Tibial nerve (tissue), 4 donors: ENCODE data around the gene SYNM. TPM values are rescaled to one million over a fixed set of nuclear protein-coding genes. Genes with fewer than 3 reads are reported as not detected.

Experiments used
- DNase-seq, 2 donors: peaks; one replicate each; pipeline ENCODE4 v3.0.0-alpha.2; 2019; ENCODE audit warnings: low spot score in 2 of 2
- H3K27ac ChIP-seq, 4 donors: fragments of 200-600 bp; sonication (generic) in 3 of 4; one replicate each; pipeline ENCODE4 v1.5.1; 2017 to 2019; ENCODE audit warnings: mild to moderate bottlenecking in 1 of 4
- H3K27me3 ChIP-seq, 2 donors: fragments of 200-600 bp; sonication (generic) in 1 of 2; one replicate each; pipeline versions ENCODE4 v1.5.1 to v1.6.0; 2017 to 2019
- H3K36me3 ChIP-seq, 3 donors: fragments of 200-600 bp; sonication (generic); one replicate each; pipeline ENCODE4 v1.5.1; 2018 to 2019
- H3K4me1 ChIP-seq, 4 donors: fragments of 200-600 bp; sonication (generic) in 3 of 4; one replicate each; pipeline ENCODE4 v1.5.1; 2017 to 2019
- H3K4me3 ChIP-seq, 4 donors: fragments of 200-600 bp; sonication (generic) in 3 of 4; one replicate each; pipeline ENCODE4 v1.5.1; 2017 to 2019; ENCODE audit warnings: mild to moderate bottlenecking in 1 of 4, moderate library complexity in 1 of 4
- H3K9me3 ChIP-seq, 4 donors: fragments of 200-600 bp; sonication (generic) in 3 of 4; one replicate each; pipeline ENCODE4 v1.5.1; 2017 to 2019
- EP300 ChIP-seq, 2 donors: sonication (generic); formaldehyde crosslinking; IDR thresholded peaks; one replicate each; pipeline ENCODE4 v1.6.1; 2017; ENCODE audit warnings: antibody characterized with exemption in 2 of 2, mild to moderate bottlenecking in 1 of 2
- POLR2A ChIP-seq, 2 donors: fragments of 450-650 bp; IDR thresholded peaks; one replicate each; pipeline ENCODE4 v1.6.1; 2017; ENCODE audit warnings: antibody characterized with exemption in 2 of 2, mild to moderate bottlenecking in 2 of 2, moderate library complexity in 2 of 2
- WGBS, 2 donors: methylation state at CpG; one replicate each; pipeline ENCODE4 v1.1.5; 2018; 5-methylcytosine and 5-hydroxymethylcytosine counted together
- total RNA-seq, 4 donors: library from RNA; depleted of rRNA; stranded (reverse); fragments of >200 nt; gene quantifications; one replicate each; pipeline ENCODE4 v1.1.0, GENCODE V29; 2016
- TF ChIP-seq, protein P1 (sequence below), 5 experiments: fragments of 200-600 bp in 3 of 5; fragments of 450-650 bp in 2 of 5; sonication (generic) in 3 of 5; IDR thresholded peaks; one replicate each; pipeline ENCODE4 v1.5.1; 2016 to 2019; ENCODE audit warnings: antibody characterized with exemption in 5 of 5, mild to moderate bottlenecking in 3 of 5, moderate library complexity in 2 of 5

Gene SYNM
- total RNA-seq, 4 donors from 2014 or later, result 26.4 to 47.0 (median 29.6) TPM

DNA sequence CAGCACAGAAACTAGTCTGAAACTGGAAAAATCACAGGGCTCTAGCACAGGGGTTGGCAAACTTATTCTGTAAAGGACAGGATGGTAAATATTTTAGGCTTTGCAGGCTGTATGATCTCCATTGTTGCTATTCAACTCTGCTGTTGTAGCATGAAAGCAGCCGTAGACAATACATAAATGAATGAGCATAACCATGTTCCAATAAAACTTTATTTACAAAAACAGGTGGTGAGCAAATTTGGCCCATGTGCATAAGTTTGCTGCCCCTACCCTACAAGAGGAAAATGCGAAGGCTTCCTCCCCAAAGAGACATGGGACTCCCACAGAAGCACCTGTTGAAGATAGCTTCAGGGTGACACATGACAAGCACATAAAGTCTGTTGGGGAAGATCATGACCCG, 59.2 kb downstream of the SYNM start:
- 98 to 99% methylated on average over 3 of the region's 3 CpGs for WGBS, 2 donors

DNA sequence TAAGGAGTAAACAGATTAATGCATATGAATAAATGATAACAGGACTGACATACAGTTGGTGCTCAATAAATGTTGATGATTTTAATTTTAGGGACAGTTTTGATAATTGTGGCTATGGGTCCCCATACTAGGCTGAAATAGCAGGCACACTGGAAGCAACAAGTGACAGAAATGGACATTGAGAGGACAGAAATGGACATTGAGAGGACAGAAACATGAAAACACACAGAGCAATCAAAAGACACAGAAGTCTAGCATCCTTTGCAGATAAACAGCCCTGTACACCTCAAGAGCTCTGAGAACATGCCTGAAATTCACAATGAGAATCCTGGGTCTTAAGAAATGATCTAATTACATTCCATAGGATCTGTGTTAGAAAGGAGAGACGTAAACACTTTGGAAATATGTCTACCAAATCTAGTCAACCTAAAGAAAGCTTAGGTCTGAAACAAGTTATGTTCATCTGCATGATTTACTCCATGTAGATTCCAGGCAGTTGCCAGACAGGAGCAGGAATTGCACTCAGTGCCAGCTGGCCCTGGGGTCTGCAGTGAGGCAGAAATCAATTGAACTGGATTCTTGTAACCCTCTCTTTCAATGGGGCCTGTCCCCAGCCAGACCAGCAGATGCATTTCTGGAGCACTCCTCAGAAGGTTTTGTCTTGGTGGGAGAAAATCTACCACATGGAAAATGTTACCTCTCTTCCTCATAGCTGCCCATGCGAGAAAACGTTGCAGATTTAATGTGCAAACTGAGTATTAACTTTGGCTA, 60.3 kb downstream of the SYNM start:
- 86 to 89% methylated on average over 3 of the region's 3 CpGs for WGBS, 2 donors
- TF ChIP-seq, protein P1, sequence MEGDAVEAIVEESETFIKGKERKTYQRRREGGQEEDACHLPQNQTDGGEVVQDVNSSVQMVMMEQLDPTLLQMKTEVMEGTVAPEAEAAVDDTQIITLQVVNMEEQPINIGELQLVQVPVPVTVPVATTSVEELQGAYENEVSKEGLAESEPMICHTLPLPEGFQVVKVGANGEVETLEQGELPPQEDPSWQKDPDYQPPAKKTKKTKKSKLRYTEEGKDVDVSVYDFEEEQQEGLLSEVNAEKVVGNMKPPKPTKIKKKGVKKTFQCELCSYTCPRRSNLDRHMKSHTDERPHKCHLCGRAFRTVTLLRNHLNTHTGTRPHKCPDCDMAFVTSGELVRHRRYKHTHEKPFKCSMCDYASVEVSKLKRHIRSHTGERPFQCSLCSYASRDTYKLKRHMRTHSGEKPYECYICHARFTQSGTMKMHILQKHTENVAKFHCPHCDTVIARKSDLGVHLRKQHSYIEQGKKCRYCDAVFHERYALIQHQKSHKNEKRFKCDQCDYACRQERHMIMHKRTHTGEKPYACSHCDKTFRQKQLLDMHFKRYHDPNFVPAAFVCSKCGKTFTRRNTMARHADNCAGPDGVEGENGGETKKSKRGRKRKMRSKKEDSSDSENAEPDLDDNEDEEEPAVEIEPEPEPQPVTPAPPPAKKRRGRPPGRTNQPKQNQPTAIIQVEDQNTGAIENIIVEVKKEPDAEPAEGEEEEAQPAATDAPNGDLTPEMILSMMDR (IDR thresholded peaks at IDR 0.05), result no peak
- TF ChIP-seq EP300 (IDR thresholded peaks at IDR 0.05), result no peak
- Histone ChIP-seq H3K4me1 (peaks cover 0 to 32% (median 22%) of the 10 kb centered on the region in 4 donors), H3K9me3 (no peaks in the 10 kb centered on the region), H3K4me3 (no peak overlapping the region), H3K27ac (no peak overlapping the region), H3K36me3 (peaks cover 0 to 53% (median 0%) of the 10 kb centered on the region in 3 donors), H3K27me3 (no peaks in the 10 kb centered on the region)
- no peak for DNase-seq

More for the DNA sequence above, 59.2 kb downstream of the SYNM start:
- no peak overlapping the region for H3K4me3 ChIP-seq
- H3K9me3 ChIP-seq, result no peaks in the 10 kb centered on the region
- no peak overlapping the region for H3K27ac ChIP-seq
- TF ChIP-seq POLR2A (IDR thresholded peaks at IDR 0.05), result no peak
- no peak for TF ChIP-seq EP300 (IDR thresholded peaks at IDR 0.05)
- TF ChIP-seq, protein P1 (IDR thresholded peaks at IDR 0.05), result no peak
- peaks cover 0 to 22% (median 13%) of the 10 kb centered on the region in 4 donors for H3K4me1 ChIP-seq
- no peaks in the 10 kb centered on the region for H3K27me3 ChIP-seq
- peaks cover 0 to 61% (median 0%) of the 10 kb centered on the region in 3 donors for H3K36me3 ChIP-seq
- no peak for DNase-seq

DNA sequence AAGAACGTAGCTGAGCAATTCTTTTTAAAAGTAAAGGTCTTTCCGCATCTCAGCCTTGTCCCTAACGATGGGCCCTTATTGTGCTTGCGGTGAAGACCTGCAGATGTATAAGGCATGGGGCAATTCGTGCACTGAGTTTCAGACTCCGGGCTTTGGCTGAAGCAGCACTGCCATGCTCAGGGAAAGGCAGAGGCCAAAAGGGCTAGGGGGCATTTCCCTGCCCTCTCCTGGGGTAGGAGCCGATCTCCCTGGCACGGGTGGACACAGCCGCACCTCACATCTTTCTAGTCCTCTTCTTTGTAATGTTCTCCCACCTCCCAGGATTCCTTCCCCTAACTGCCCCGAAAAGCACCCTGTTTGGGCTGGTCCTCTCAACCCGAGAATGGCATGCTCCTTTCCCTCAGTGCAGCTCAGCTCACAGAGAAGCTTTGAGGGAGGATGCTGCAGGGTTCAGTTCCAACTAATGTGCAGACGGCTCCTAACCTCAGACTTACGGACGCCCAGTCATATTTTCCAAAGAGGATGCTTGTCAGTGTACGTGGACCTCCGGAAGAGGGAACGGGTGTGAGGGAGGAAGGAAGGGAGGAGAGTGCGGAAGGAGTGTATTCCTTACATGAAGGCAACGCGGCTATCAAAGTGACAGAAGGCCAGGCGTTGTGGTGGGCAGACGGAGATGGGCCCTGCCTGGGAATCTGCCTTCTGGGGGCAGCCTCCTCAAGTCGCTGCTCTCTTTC, 61.2 kb downstream of the SYNM start:
- DNase-seq, result no peak
- Histone ChIP-seq H3K9me3 (no peaks in the 10 kb centered on the region), H3K27ac (peak overlapping the region in 3 of 4 donors; percentile 33 to 88 (median 45)), H3K27me3 (no peaks in the 10 kb centered on the region), H3K36me3 (peaks cover 0 to 48% (median 0%) of the 10 kb centered on the region in 3 donors), H3K4me1 (peaks cover 0 to 40% (median 25%) of the 10 kb centered on the region in 4 donors), H3K4me3 (no peak overlapping the region)
- TF ChIP-seq, protein P1 (IDR thresholded peaks at IDR 0.05), result no peak
- no peak for TF ChIP-seq EP300 (IDR thresholded peaks at IDR 0.05)
- no peak for TF ChIP-seq POLR2A (IDR thresholded peaks at IDR 0.05)
- WGBS, 2 donors, result 92 to 93% methylated on average over 23 of the region's 23 CpGs

DNA sequence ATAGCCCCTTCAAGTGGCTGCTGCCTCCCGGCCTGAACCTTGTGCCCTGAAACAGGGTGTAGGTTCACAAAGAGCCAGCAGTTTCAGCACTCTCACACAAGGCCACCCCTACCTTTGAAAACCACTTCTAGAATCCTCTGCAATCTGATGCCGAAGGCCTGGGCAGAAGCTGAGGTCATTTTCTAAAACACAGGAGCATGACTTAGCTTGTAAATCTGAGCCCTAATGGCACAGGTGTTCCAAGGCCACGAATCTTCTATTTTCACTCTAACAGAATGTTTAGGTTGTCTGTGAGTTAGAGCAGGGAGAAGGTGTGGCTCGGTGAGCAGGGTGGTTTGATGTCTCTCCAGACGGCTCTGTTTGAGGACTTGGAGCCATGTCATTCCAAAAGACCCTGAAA, 62.3 kb downstream of the SYNM start:
- 74 to 81% methylated on average over 5 of the region's 5 CpGs for WGBS, 2 donors

More for the DNA sequence above, 62.3 kb downstream of the SYNM start:
- peaks cover 0 to 40% (median 25%) of the 10 kb centered on the region in 4 donors for H3K4me1 ChIP-seq
- peaks cover 0 to 50% (median 0%) of the 10 kb centered on the region in 3 donors for H3K36me3 ChIP-seq
- DNase-seq, result no peak
- no peak for TF ChIP-seq EP300 (IDR thresholded peaks at IDR 0.05)
- TF ChIP-seq, protein P1 (IDR thresholded peaks at IDR 0.05), result no peak
- TF ChIP-seq POLR2A (IDR thresholded peaks at IDR 0.05), result no peak
- H3K9me3 ChIP-seq, result no peaks in the 10 kb centered on the region
- H3K27ac ChIP-seq, result peak overlapping the region; percentile 45 to 94 (median 77)
- no peaks in the 10 kb centered on the region for H3K27me3 ChIP-seq
- no peak overlapping the region for H3K4me3 ChIP-seq
